ACC112 (cell line): Measurements from ENCODE around the gene KRTAP6-2.

ENCODE experiments used
- H2AFZ ChIP-seq: fragments of 200-600 bp; sonication (generic); one replicate; pipeline ENCODE4 v1.6.0; 2017; ENCODE audit warnings: antibody characterized with exemption, low read length; ENCODE audit not compliant: unreplicated experiment
- H3K27ac ChIP-seq: fragments of 200-600 bp; sonication (generic); 2 replicates; pipeline ENCODE4 v1.5.1; 2014; ENCODE audit warnings: low read depth, mild to moderate bottlenecking, antibody characterized with exemption, low read length, moderate library complexity
- H3K27me3 ChIP-seq: fragments of 200-600 bp; sonication (generic); 2 replicates; pipeline ENCODE4 v1.6.1; 2014; ENCODE audit warnings: mild to moderate bottlenecking, antibody characterized with exemption, low read length, moderate library complexity, mixed read lengths; ENCODE audit not compliant: insufficient read depth
- H3K36me3 ChIP-seq: fragments of 200-600 bp; sonication (generic); 2 replicates; pipeline ENCODE4 v1.6.1; 2016; ENCODE audit warnings: mild to moderate bottlenecking, antibody characterized with exemption, low read length, moderate library complexity, mixed read lengths; ENCODE audit not compliant: insufficient read depth
- H3K4me1 ChIP-seq: fragments of 200-600 bp; sonication (generic); one replicate; pipeline ENCODE4 v1.6.1; 2016; ENCODE audit warnings: low read length, mixed read lengths; ENCODE audit not compliant: insufficient read depth, unreplicated experiment, control insufficient read depth
- H3K4me3 ChIP-seq: fragments of 200-600 bp; sonication (generic); 2 replicates; pipeline ENCODE4 v1.5.1; 2014; ENCODE audit warnings: mild to moderate bottlenecking, low read depth, low read length
- H3K79me2 ChIP-seq: fragments of 200-600 bp; sonication (generic); one replicate; pipeline ENCODE4 v1.6.0; 2016; ENCODE audit warnings: low read length; ENCODE audit not compliant: control insufficient read depth, unreplicated experiment, insufficient read depth

KRTAP6-2 gene

DNA sequence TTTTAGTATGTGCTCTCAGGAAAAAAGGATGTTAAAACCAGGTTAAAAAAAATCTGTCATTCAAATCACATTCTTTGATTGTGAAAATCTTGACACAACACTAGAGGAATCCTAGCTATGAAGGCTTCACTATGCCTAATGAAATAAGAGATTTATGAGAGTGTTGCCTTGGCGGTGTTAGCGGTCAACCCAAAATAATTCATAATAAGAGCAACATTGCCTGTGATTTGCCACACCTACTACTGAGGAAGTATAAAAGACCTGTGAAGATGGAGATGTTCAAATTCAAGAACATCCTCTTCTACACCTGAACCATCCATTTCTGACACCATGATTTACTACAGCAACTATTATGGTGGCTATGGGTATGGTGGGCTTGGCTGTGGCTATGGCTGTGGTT lies 17.4 kb upstream of the KRTAP6-2 start, which contains the start of gene KRTAP20-1:
KRTAP20-1 (plus strand) TSS at position 301 of the 400 bp plus-strand sequence; CDS start at position 331, 30 bp downstream.
- Histone ChIP-seq H3K79me2 (no peaks in the 10 kb centered on the region), H3K27me3 (no peaks in the 10 kb centered on the region), H3K27ac (no peak within 1 kb of the TSS), H3K4me1 (no peaks in the 10 kb centered on the region), H3K4me3 (no peak within 1 kb of the TSS), H2AFZ (no peak within 1 kb of the TSS), H3K36me3 (no peaks in the 10 kb centered on the region)

- H3K27ac ChIP-seq: no peak overlapping the region
- H2AFZ ChIP-seq: no peak overlapping the region
Measured at GRCh38 chr21:30615199-30615598, 16.5 kb upstream of the KRTAP6-2 start.

DNA sequence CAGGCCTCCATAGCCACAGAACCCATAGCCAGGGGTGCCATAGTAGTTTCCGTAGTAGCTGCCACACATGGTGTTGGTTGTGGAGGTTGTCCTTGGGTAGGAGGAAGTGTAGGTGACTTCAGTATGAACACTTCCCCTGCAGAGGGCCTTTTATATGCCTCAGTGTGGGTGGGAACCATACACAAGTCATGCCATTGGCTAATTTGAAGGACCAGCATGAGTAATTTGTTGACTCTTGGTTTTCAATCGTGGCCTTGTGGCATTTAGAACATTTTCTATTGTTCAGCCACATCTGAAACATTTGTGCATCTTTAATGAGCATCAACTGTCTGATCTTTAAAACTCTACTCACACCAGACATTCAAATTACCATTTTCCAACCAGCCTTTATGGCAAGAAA lies 15.1 kb upstream of the KRTAP6-2 start, which contains the start of gene KRTAP6-1:
KRTAP6-1 (minus strand) TSS at position 95 of the 400 bp plus-strand sequence; CDS start at position 69, 26 bp downstream.
- Histone ChIP-seq H3K4me3 (no peak within 1 kb of the TSS), H3K27ac (no peak within 1 kb of the TSS), H3K27me3 (no peaks in the 10 kb centered on the region), H3K4me1 (no peaks in the 10 kb centered on the region), H3K36me3 (no peaks in the 10 kb centered on the region), H3K79me2 (no peaks in the 10 kb centered on the region), H2AFZ (no peak within 1 kb of the TSS)

More at GRCh38 chr21:30615199-30615598, 16.5 kb upstream of the KRTAP6-2 start:
- Histone ChIP-seq H3K36me3 (no peaks in the 10 kb centered on the region), H3K4me1 (no peaks in the 10 kb centered on the region), H3K27me3 (no peaks in the 10 kb centered on the region), H3K4me3 (no peak overlapping the region), H3K79me2 (no peaks in the 10 kb centered on the region)

DNA sequence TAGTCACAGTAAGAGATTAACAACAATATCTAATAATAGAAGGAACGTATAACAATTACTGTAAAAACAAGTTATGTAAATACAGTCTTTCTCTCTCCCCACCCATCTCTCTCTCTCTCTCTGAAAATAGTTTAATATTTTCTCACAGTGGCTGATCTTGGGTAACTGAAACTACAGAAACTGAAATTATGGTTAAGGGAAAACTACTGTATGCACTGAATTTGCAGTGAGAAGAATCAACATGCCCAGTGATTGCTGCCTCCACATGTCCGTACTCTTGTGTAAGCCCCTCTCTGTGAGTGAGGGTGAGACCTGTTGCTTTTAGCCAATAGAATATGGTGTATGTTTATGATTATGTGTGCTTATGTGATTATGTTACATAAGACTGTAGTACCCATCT lies 13.4 kb upstream of the KRTAP6-2 start:
- Histone ChIP-seq H3K27ac (no peak overlapping the region), H3K27me3 (no peaks in the 10 kb centered on the region), H3K36me3 (no peaks in the 10 kb centered on the region), H3K4me3 (no peak overlapping the region), H3K79me2 (no peaks in the 10 kb centered on the region), H3K4me1 (no peaks in the 10 kb centered on the region), H2AFZ (no peak overlapping the region)

GRCh38 chr21:30605968-30606367 lies 7.3 kb upstream of the KRTAP6-2 start:
- Histone ChIP-seq H3K4me3 (no peak overlapping the region), H3K36me3 (no peaks in the 10 kb centered on the region), H2AFZ (no peak overlapping the region), H3K27ac (no peak overlapping the region), H3K4me1 (no peaks in the 10 kb centered on the region), H3K79me2 (no peaks in the 10 kb centered on the region), H3K27me3 (no peaks in the 10 kb centered on the region)

DNA sequence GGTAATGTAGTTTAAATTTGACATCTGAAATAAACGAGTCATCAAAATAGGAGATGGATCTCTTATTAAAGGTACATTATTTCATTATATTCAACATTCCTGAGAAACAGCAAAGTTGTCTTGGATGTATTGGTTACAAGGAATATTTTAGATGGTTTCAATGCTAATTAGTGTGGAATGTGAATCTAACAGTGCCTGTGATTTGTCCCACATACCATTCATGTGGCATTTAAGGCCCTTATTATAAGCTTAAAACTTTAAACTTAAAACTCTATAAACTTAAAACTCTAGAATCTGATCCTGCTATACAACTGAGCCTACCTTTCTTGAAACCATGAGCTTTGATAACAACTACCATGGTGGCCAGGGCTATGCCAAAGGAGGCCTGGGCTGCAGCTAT lies 2.1 kb upstream of the KRTAP6-2 start, which contains the start of gene KRTAP22-1:
KRTAP22-1 (plus strand) TSS at position 301 of the 400 bp plus-strand sequence.
- no peak within 1 kb of the TSS for H3K27ac ChIP-seq
- no peaks in the 10 kb centered on the region for H3K36me3 ChIP-seq
- no peaks in the 10 kb centered on the region for H3K4me1 ChIP-seq
- no peak within 1 kb of the TSS for H3K4me3 ChIP-seq
- no peaks in the 10 kb centered on the region for H3K79me2 ChIP-seq
- H3K27me3 ChIP-seq: no peaks in the 10 kb centered on the region
- no peak within 1 kb of the TSS for H2AFZ ChIP-seq

- no peaks in the 10 kb centered on the region for H3K4me1 ChIP-seq
- no peaks in the 10 kb centered on the region for H3K79me2 ChIP-seq
- no peaks in the 10 kb centered on the region for H3K27me3 ChIP-seq
- no peaks in the 10 kb centered on the region for H3K36me3 ChIP-seq
- no peak within 1 kb of the TSS for H3K27ac ChIP-seq
- no peak within 1 kb of the TSS for H3K4me3 ChIP-seq
- H2AFZ ChIP-seq: no peak within 1 kb of the TSS
Measured at GRCh38 chr21:30592140-30592539, 6.6 kb downstream of the KRTAP6-2 start, which contains the start of gene KRTAP6-3. Gene KRTAP6-3 (plus strand): TSS chr21:30592440. CDS start chr21:30592446, 6 bp downstream.

DNA sequence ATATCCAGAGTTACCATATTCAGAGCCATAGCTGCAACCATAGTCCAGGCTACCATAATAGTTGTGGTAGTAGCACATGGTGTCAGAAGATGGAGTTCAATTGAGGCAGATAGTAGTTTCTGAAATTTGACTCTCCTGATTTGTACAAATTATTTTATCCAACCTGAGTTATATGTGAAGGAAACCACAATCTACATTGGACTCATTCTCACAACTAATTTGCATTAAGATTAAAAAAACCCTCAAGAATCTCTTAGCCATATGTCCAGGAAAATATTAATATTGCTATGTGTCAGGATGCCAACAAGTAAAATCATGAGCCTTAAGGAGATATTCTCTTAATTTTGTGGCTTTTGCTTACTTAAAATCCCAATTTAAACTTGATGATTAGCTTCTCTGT lies 8.4 kb downstream of the KRTAP6-2 start, which contains the start of gene KRTAP22-2:
KRTAP22-2 (minus strand) TSS at position 101 of the 400 bp plus-strand sequence.
- Histone ChIP-seq H3K79me2 (no peaks in the 10 kb centered on the region), H2AFZ (no peak within 1 kb of the TSS), H3K27me3 (no peaks in the 10 kb centered on the region), H3K36me3 (no peaks in the 10 kb centered on the region), H3K4me3 (no peak within 1 kb of the TSS), H3K4me1 (no peaks in the 10 kb centered on the region), H3K27ac (no peak within 1 kb of the TSS)

- H2AFZ ChIP-seq: no peak overlapping the region
- no peaks in the 10 kb centered on the region for H3K36me3 ChIP-seq
- no peak overlapping the region for H3K27ac ChIP-seq
- no peaks in the 10 kb centered on the region for H3K27me3 ChIP-seq
- no peaks in the 10 kb centered on the region for H3K79me2 ChIP-seq
- no peaks in the 10 kb centered on the region for H3K4me1 ChIP-seq
- no peak overlapping the region for H3K4me3 ChIP-seq
Measured at GRCh38 chr21:30582870-30583269, 15.8 kb downstream of the KRTAP6-2 start.

GRCh38 chr21:30580132-30580531 lies 18.6 kb downstream of the KRTAP6-2 start:
- Histone ChIP-seq H3K79me2 (no peaks in the 10 kb centered on the region), H3K27me3 (no peaks in the 10 kb centered on the region), H3K27ac (no peak overlapping the region), H3K4me3 (no peak overlapping the region), H3K36me3 (no peaks in the 10 kb centered on the region), H3K4me1 (no peaks in the 10 kb centered on the region), H2AFZ (no peak overlapping the region)

DNA sequence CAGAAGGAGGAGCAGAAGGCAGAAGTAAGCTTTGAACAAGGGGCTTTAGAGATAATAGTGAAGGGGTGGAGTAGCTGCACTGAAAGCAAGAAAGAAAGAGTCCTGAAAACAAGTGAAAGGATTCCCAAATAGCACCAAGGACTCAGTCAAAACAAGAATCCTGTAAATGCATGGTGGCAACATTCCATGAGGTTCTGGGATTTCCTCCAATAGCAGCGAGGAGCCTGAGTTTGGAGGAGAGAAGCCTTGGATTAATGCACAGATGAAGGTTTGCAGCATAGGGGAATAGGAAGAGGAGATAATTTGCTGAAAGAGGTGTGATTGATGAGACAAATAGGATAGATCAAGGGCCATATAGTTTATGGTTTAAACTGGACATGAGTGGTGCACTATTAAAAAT lies 19.4 kb downstream of the KRTAP6-2 start:
- no peaks in the 10 kb centered on the region for H3K79me2 ChIP-seq
- no peak overlapping the region for H3K27ac ChIP-seq
- H3K4me3 ChIP-seq: no peak overlapping the region
- no peaks in the 10 kb centered on the region for H3K36me3 ChIP-seq
- H3K27me3 ChIP-seq: no peaks in the 10 kb centered on the region
- H3K4me1 ChIP-seq: no peaks in the 10 kb centered on the region
- no peak overlapping the region for H2AFZ ChIP-seq
